ENCODE data around the gene AAK1. TPM values are rescaled to one million over a fixed set of nuclear protein-coding genes. Genes with fewer than 3 reads are reported as not detected.
A peak's percentile ranks its signal among the peaks of the same experiment; 100 is the strongest.

The AAK1 gene
- total RNA-seq, 2 experiments from 2014 or later: 114 to 115 TPM

- Mint-ChIP-seq H3K27ac (no peak overlapping the region), H3K27me3 (no peaks in the 10 kb centered on the region), H3K36me3 (ENCODE audit: low read depth) (peaks cover 55% of the 10 kb centered on the region), H3K4me3 (no peak overlapping the region), H3K4me1 (ENCODE audit: low read depth) (peaks cover 11% of the 10 kb centered on the region), H3K9me3 (no peaks in the 10 kb centered on the region)
- intact Hi-C loops (cut with micrococcal nuclease): no loop called here
- CTCF ChIA-PET: no interaction called here
- no peak for TF ChIP-seq CTCF (IDR thresholded peaks at IDR 0.05)
- ATAC-seq (no peak), DNase-seq (no peak)
- POLR2A ChIA-PET: no interaction called here
Observed at GRCh38 chr2:69529480-69529879, 114.1 kb downstream of the AAK1 start.

GRCh38 chr2:69525261-69525660, 118.3 kb downstream of the AAK1 start:
- TF ChIP-seq CTCF (IDR thresholded peaks at IDR 0.05): no peak
- ChIA-PET CTCF (interaction anchor here (0.9 to 1.4 kb wide), 3 partner anchors 10 to 88 kb away, joined by 3 to 4 read pairs (median 3); partner anchors contain the start of gene NFU1), POLR2A (interaction anchor here (0.6 to 1.3 kb wide), 2 partner anchors 13 to 19 kb away, joined by 3 to 4 read pairs; no protein-coding TSS in a partner anchor)
- H3K36me3 Mint-ChIP-seq (ENCODE audit: low read depth): peaks cover 46% of the 10 kb centered on the region
- H3K9me3 Mint-ChIP-seq: no peaks in the 10 kb centered on the region
- no peaks in the 10 kb centered on the region for H3K27me3 Mint-ChIP-seq
- peaks cover 8% of the 10 kb centered on the region for H3K4me1 Mint-ChIP-seq (ENCODE audit: low read depth)
- DNase-seq (no peak), ATAC-seq (no peak)
- intact Hi-C loops (cut with micrococcal nuclease): no loop called here
- H3K4me3 Mint-ChIP-seq: no peak overlapping the region
- no peak overlapping the region for H3K27ac Mint-ChIP-seq

GRCh38 chr2:69524799-69525198, 118.7 kb downstream of the AAK1 start:
- H3K36me3 Mint-ChIP-seq (ENCODE audit: low read depth): peaks cover 50% of the 10 kb centered on the region
- H3K27me3 Mint-ChIP-seq: no peaks in the 10 kb centered on the region
- ChIA-PET CTCF (interaction anchor here (0.9 to 1.4 kb wide), 3 partner anchors 10 to 88 kb away, joined by 3 to 4 read pairs (median 3); partner anchors contain the start of gene NFU1), POLR2A (interaction anchor here (0.6 to 1.3 kb wide), 2 partner anchors 13 to 19 kb away, joined by 3 to 4 read pairs; no protein-coding TSS in a partner anchor)
- intact Hi-C loops (cut with micrococcal nuclease): no loop called here
- H3K4me1 Mint-ChIP-seq (ENCODE audit: low read depth): peaks cover 8% of the 10 kb centered on the region
- H3K4me3 Mint-ChIP-seq: no peak overlapping the region
- TF ChIP-seq CTCF (IDR thresholded peaks at IDR 0.05): no peak
- no peaks in the 10 kb centered on the region for H3K9me3 Mint-ChIP-seq
- no peak for DNase-seq
- no peak for ATAC-seq
- H3K27ac Mint-ChIP-seq: no peak overlapping the region

GRCh38 chr2:69521747-69522146, 121.8 kb downstream of the AAK1 start:
- H3K27me3 Mint-ChIP-seq: no peaks in the 10 kb centered on the region
- DNase-seq (no peak), ATAC-seq (no peak)
- CTCF ChIA-PET: interaction anchor here (1.8 kb wide), 1 partner anchor 43 kb away, joined by 10 read pairs; no protein-coding TSS in a partner anchor
- H3K36me3 Mint-ChIP-seq (ENCODE audit: low read depth): peaks cover 64% of the 10 kb centered on the region
- no peak for TF ChIP-seq CTCF (IDR thresholded peaks at IDR 0.05)
- intact Hi-C loops (cut with micrococcal nuclease): no loop called here
- no peak overlapping the region for H3K4me3 Mint-ChIP-seq
- no peaks in the 10 kb centered on the region for H3K9me3 Mint-ChIP-seq
- H3K4me1 Mint-ChIP-seq (ENCODE audit: low read depth): no peaks in the 10 kb centered on the region
- POLR2A ChIA-PET: no interaction called here
- peak overlapping the region; percentile 48 for H3K27ac Mint-ChIP-seq

GRCh38 chr2:69518841-69519240, 124.7 kb downstream of the AAK1 start:
- intact Hi-C loops (cut with micrococcal nuclease): no loop called here
- no peaks in the 10 kb centered on the region for H3K4me1 Mint-ChIP-seq (ENCODE audit: low read depth)
- H3K27ac Mint-ChIP-seq: peak overlapping the region; percentile 13
- no peaks in the 10 kb centered on the region for H3K9me3 Mint-ChIP-seq
- no peak for DNase-seq
- ChIA-PET CTCF (no interaction called here), POLR2A (no interaction called here)
- H3K4me3 Mint-ChIP-seq: no peak overlapping the region
- no peaks in the 10 kb centered on the region for H3K27me3 Mint-ChIP-seq
- no peak for ATAC-seq
- H3K36me3 Mint-ChIP-seq (ENCODE audit: low read depth): peaks cover 62% of the 10 kb centered on the region
- no peak for TF ChIP-seq CTCF (IDR thresholded peaks at IDR 0.05)
